Measurements from ENCODE around the gene CASP4.
"Not testable (repeated sequence)": the region's sequence is repeated elsewhere in the genome, so short reads cannot be mapped to it uniquely, and the experiment has no call there.

The CASP4 gene

GRCh38 chr11:104984808-104985207 is 16.4 kb upstream of the CASP4 start:
- no peak overlapping the region for H3K4me3 ChIP-seq (ENCODE audit: low read length)
- no peak overlapping the region for H3K27ac ChIP-seq (ENCODE audit: low read length)

DNA sequence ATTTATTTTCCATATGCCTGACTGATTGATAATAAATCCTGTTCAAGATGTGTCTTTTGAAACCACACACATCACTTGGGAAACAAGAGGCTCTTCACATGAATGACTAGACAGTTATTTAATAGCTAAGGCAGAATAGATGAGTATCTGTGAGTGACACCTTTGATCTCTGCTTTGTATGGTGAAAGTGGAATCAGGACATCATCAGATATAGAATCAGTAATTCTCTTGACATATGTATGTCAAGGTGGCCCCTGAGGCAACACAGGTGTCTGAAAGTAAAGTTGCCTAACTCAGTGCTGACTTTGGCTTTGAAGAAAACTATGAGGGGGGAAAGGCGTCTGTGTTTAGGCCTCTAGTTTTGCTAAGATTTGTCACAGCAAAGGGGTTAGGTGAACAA is 11.5 kb upstream of the CASP4 start:
- no peaks in the 10 kb centered on the region for H3K4me1 ChIP-seq (ENCODE audit: control insufficient read depth, low read depth, low read length)
- no peaks in the 10 kb centered on the region for H3K36me3 ChIP-seq (ENCODE audit: control insufficient read depth, low read depth, low read length)
- H3K9ac ChIP-seq (ENCODE audit: low read length) = no peak overlapping the region
- no peak overlapping the region for H3K27ac ChIP-seq (ENCODE audit: low read length)
- no peaks in the 10 kb centered on the region for H3K9me3 ChIP-seq (ENCODE audit: control insufficient read depth, low read depth, low read length)
- no peak overlapping the region for H3K4me3 ChIP-seq (ENCODE audit: low read length)
- H3K27me3 ChIP-seq (ENCODE audit: control insufficient read depth, insufficient read depth, low read length) = no peaks in the 10 kb centered on the region

More at GRCh38 chr11:104984808-104985207, 16.4 kb upstream of the CASP4 start:
- Histone ChIP-seq H3K36me3 (ENCODE audit: control insufficient read depth, low read depth, low read length) (no peaks in the 10 kb centered on the region), H3K9me3 (ENCODE audit: control insufficient read depth, low read depth, low read length) (no peaks in the 10 kb centered on the region), H3K27me3 (ENCODE audit: control insufficient read depth, insufficient read depth, low read length) (no peaks in the 10 kb centered on the region), H3K4me1 (ENCODE audit: control insufficient read depth, low read depth, low read length) (no peaks in the 10 kb centered on the region), H3K9ac (ENCODE audit: low read length) (no peak overlapping the region)

GRCh38 chr11:104973616-104974015 is 5.2 kb upstream of the CASP4 start:
- H3K36me3 ChIP-seq (ENCODE audit: control insufficient read depth, low read depth, low read length) = no peaks in the 10 kb centered on the region
- H3K4me3 ChIP-seq (ENCODE audit: low read length) = no peak overlapping the region
- peaks cover 6% of the 10 kb centered on the region for H3K9me3 ChIP-seq (ENCODE audit: control insufficient read depth, low read depth, low read length)
- H3K9ac ChIP-seq (ENCODE audit: low read length) = no peak overlapping the region
- H3K27me3 ChIP-seq (ENCODE audit: control insufficient read depth, insufficient read depth, low read length) = no peaks in the 10 kb centered on the region
- no peaks in the 10 kb centered on the region for H3K4me1 ChIP-seq (ENCODE audit: control insufficient read depth, low read depth, low read length)
- H3K27ac ChIP-seq (ENCODE audit: low read length) = no peak overlapping the region

GRCh38 chr11:104972924-104973323 is 4.5 kb upstream of the CASP4 start:
- H3K36me3 ChIP-seq (ENCODE audit: control insufficient read depth, low read depth, low read length); H3K9me3 ChIP-seq (ENCODE audit: control insufficient read depth, low read depth, low read length); H3K27ac ChIP-seq (ENCODE audit: low read length): not testable (repeated sequence)

GRCh38 chr11:104970756-104971155 is 2.4 kb upstream of the CASP4 start:
- Histone ChIP-seq H3K4me1 (ENCODE audit: control insufficient read depth, low read depth, low read length) (no peaks in the 10 kb centered on the region), H3K36me3 (ENCODE audit: control insufficient read depth, low read depth, low read length) (no peaks in the 10 kb centered on the region), H3K27ac (ENCODE audit: low read length) (no peak overlapping the region), H3K4me3 (ENCODE audit: low read length) (no peak overlapping the region), H3K9ac (ENCODE audit: low read length) (no peak overlapping the region), H3K9me3 (ENCODE audit: control insufficient read depth, low read depth, low read length) (peaks cover 6% of the 10 kb centered on the region), H3K27me3 (ENCODE audit: control insufficient read depth, insufficient read depth, low read length) (no peaks in the 10 kb centered on the region)

More at GRCh38 chr11:104972924-104973323, 4.5 kb upstream of the CASP4 start:
- H3K9ac ChIP-seq (ENCODE audit: low read length); H3K27me3 ChIP-seq (ENCODE audit: control insufficient read depth, insufficient read depth, low read length); H3K4me1 ChIP-seq (ENCODE audit: control insufficient read depth, low read depth, low read length); H3K4me3 ChIP-seq (ENCODE audit: low read length): not testable (repeated sequence)

GRCh38 chr11:104968856-104969776 is 742 bp upstream of the CASP4 start:
- Histone ChIP-seq H3K36me3 (ENCODE audit: control insufficient read depth, low read depth, low read length) (no peaks in the 10 kb centered on the region), H3K9ac (ENCODE audit: low read length) (no peak overlapping the region), H3K27ac (ENCODE audit: low read length) (no peak overlapping the region), H3K9me3 (ENCODE audit: control insufficient read depth, low read depth, low read length) (peaks cover 6% of the 10 kb centered on the region), H3K27me3 (ENCODE audit: control insufficient read depth, insufficient read depth, low read length) (no peaks in the 10 kb centered on the region), H3K4me3 (ENCODE audit: low read length) (no peak overlapping the region), H3K4me1 (ENCODE audit: control insufficient read depth, low read depth, low read length) (no peaks in the 10 kb centered on the region)

DNA sequence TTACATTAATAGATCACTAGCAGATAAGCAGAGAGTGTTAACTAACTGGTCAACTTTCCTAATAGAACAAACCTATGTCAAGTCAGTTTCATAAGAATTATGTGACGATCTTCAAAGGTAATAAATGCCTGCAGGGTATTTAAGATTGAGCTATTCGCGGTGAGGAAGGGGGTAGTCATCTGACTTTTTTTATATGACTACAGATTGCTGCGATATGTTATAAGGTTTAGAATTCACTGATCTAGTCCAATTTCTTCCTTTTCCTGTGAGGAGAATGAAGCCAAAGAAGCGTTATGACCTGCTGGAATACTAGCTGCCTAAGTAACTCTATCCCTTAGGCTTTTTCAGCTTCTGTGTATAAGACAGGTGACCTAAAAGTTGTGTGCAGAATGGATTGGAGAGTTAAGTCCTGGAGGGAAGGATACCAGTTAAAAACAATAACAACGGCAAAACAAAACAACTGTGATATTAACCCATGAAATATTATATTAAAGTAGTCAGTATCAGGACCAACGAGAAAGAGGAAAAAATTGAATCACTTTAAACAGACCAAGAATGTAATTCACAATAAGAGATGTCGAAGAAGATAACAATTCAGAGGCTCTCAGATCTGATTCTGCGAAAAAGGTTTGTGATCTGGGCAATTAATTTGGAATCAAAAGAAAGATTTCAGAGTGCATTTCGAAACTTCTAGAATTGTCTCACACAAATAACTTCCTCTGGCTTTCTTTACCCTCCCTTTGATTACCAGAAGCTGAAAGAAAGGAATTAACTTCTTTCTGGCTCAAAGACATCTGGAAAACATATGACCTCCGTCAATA is 630 bp downstream of the CASP4 start:
- Histone ChIP-seq H3K27ac (ENCODE audit: low read length) (no peak overlapping the region), H3K27me3 (ENCODE audit: control insufficient read depth, insufficient read depth, low read length) (no peaks in the 10 kb centered on the region), H3K4me3 (ENCODE audit: low read length) (no peak overlapping the region), H3K4me1 (ENCODE audit: control insufficient read depth, low read depth, low read length) (no peaks in the 10 kb centered on the region), H3K36me3 (ENCODE audit: control insufficient read depth, low read depth, low read length) (no peaks in the 10 kb centered on the region), H3K9me3 (ENCODE audit: control insufficient read depth, low read depth, low read length) (peaks cover 10% of the 10 kb centered on the region), H3K9ac (ENCODE audit: low read length) (no peak overlapping the region)

DNA sequence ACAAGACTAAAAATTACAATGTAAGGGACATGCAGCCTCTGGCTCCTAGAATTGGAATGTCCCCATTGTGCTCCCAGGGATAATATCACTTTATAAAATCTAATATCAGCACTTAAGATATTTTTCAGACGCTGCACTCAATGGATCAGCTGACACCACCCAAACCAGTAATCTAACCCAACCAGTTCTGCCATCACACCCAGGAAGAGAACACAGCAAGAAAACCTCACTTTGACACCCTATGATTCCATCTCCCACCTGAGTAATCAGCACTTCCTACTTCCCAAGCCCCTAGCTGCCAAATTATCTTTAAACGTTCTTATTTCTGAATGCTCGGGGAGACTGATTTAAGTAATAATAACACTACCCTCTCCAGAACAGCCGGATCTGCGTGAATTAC is 2.6 kb downstream of the CASP4 start:
- Histone ChIP-seq H3K27ac (ENCODE audit: low read length) (no peak overlapping the region), H3K27me3 (ENCODE audit: control insufficient read depth, insufficient read depth, low read length) (no peaks in the 10 kb centered on the region), H3K4me3 (ENCODE audit: low read length) (no peak overlapping the region), H3K36me3 (ENCODE audit: control insufficient read depth, low read depth, low read length) (no peaks in the 10 kb centered on the region), H3K9ac (ENCODE audit: low read length) (no peak overlapping the region), H3K4me1 (ENCODE audit: control insufficient read depth, low read depth, low read length) (no peaks in the 10 kb centered on the region), H3K9me3 (ENCODE audit: control insufficient read depth, low read depth, low read length) (peaks cover 10% of the 10 kb centered on the region)

GRCh38 chr11:104964247-104964646 is 4.1 kb downstream of the CASP4 start:
- H3K4me1 ChIP-seq (ENCODE audit: control insufficient read depth, low read depth, low read length) = no peaks in the 10 kb centered on the region
- H3K27me3 ChIP-seq (ENCODE audit: control insufficient read depth, insufficient read depth, low read length) = no peaks in the 10 kb centered on the region
- peaks cover 10% of the 10 kb centered on the region for H3K9me3 ChIP-seq (ENCODE audit: control insufficient read depth, low read depth, low read length)
- no peak overlapping the region for H3K4me3 ChIP-seq (ENCODE audit: low read length)
- no peak overlapping the region for H3K9ac ChIP-seq (ENCODE audit: low read length)
- H3K27ac ChIP-seq (ENCODE audit: low read length) = no peak overlapping the region
- no peaks in the 10 kb centered on the region for H3K36me3 ChIP-seq (ENCODE audit: control insufficient read depth, low read depth, low read length)

- no peaks in the 10 kb centered on the region for H3K4me1 ChIP-seq (ENCODE audit: control insufficient read depth, low read depth, low read length)
- H3K4me3 ChIP-seq (ENCODE audit: low read length) = no peak overlapping the region
- H3K36me3 ChIP-seq (ENCODE audit: control insufficient read depth, low read depth, low read length) = no peaks in the 10 kb centered on the region
- H3K9ac ChIP-seq (ENCODE audit: low read length) = no peak overlapping the region
- no peaks in the 10 kb centered on the region for H3K27me3 ChIP-seq (ENCODE audit: control insufficient read depth, insufficient read depth, low read length)
- H3K9me3 ChIP-seq (ENCODE audit: control insufficient read depth, low read depth, low read length) = peaks cover 10% of the 10 kb centered on the region
- no peak overlapping the region for H3K27ac ChIP-seq (ENCODE audit: low read length)
These were observed 5.5 kb downstream of the CASP4 start for GRCh38 chr11:104962852-104963251.

GRCh38 chr11:104957280-104957679 is 11.1 kb downstream of the CASP4 start:
- Histone ChIP-seq H3K27me3 (ENCODE audit: control insufficient read depth, insufficient read depth, low read length) (no peaks in the 10 kb centered on the region), H3K9ac (ENCODE audit: low read length) (no peak overlapping the region), H3K4me3 (ENCODE audit: low read length) (no peak overlapping the region), H3K9me3 (ENCODE audit: control insufficient read depth, low read depth, low read length) (no peaks in the 10 kb centered on the region), H3K36me3 (ENCODE audit: control insufficient read depth, low read depth, low read length) (no peaks in the 10 kb centered on the region), H3K27ac (ENCODE audit: low read length) (no peak overlapping the region), H3K4me1 (ENCODE audit: control insufficient read depth, low read depth, low read length) (no peaks in the 10 kb centered on the region)

Data from iPS-18a (cell line).